Iris pigment epithelial cell (primary cell): ENCODE results near the gene FOSL2.

Experiments
- DNase-seq: peaks from one replicate; pipeline ENCODE4 v3.0.0-alpha.2; 2011; ENCODE audit warnings: low read depth

FOSL2 gene

DNA sequence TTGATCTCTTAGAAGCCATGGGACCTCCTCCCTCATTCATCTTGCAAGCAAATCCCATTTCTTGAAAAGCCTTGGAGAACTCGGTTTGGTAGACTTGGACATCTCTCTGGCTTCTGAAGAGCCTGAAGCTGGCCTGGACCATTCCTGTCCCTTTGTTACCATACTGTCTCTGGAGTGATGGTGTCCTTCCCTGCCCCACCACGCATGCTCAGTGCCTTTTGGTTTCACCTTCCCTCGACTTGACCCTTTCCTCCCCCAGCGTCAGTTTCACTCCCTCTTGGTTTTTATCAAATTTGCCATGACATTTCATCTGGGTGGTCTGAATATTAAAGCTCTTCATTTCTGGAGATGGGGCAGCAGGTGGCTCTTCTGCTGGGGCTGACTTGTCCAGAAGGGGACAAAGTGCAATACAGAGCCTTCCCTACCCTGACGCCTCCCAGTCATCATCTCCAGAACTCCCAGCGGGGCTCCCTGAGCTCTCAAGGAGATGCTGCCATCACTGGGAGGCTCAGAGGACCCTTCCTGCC is 20.0 kb downstream of the FOSL2 start:
- no peak for DNase-seq

DNA sequence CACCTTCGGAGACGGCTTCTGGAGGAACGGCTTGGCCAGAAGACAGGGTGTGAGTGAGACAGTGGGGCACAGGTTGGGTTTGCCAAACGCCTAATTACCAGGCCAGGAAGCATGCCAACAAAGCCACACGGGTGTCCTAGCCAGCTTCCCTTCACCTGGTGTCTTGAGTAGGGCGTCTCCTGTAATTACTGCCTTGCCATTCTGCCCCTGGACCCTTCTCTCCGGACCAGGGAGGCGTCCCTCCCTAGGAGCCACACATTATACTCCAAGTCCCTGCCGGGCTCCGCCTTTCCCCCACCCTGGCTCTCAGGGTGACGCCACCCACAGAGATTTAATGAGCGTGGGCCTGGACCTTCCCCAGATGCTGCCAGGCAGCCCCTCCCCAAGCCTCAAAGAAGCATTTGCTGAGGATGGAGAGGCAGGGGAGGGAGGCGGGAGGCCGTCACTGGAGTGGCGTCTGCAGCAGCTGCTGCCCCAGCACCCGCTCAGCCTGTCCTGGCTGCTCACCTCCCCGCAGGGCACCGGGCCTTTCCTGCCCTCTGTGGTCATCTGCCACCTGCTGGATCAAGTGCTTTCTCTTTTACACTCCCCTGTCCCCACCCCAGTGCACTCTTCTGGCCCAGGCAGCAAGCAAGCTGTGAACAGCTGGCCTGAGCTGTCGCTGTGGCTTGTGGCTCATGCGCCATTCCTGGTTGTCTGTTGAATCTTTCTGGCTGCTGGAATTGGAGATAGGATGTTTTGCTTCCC is 20.7 kb downstream of the FOSL2 start:
- DNase-seq = no peak

DNA sequence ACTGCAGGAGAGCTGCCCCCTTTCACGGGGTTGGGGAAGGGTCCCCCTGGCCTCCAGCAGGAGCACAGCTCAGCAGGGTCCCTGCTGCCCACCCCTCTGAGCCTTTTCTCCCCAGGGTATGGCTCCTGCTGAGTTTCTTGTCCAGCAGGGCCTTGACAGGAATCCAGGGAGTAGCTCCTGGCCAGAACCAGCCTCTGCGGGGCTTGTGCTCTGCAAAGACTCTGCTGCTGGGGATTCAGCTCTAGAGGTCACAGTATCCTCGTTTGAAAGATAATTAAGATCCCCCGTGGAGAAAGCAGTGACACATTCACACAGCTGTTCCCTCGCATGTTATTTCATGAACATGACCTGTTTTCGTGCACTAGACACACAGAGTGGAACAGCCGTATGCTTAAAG is 21.2 kb downstream of the FOSL2 start:
- no peak for DNase-seq

DNA sequence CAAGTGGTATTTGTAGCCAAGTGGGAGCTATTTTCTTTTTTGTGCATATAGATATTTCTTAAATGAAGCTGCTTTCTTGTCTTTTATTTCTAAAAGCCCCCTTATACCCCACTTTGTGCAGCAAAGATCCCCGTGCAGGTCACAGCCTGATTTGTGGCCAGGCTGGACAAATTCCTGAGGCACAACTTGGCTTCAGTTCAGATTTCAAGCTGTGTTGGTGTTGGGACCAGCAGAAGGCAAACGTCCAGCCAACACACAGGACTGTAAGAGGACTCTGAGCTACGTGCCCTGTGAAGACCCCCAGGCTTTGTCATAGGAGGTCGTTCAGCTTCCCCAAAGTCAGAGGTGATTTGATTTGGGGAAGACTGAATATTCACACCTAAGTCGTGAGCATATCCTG is 21.9 kb downstream of the FOSL2 start:
- DNase-seq = no peak

DNA sequence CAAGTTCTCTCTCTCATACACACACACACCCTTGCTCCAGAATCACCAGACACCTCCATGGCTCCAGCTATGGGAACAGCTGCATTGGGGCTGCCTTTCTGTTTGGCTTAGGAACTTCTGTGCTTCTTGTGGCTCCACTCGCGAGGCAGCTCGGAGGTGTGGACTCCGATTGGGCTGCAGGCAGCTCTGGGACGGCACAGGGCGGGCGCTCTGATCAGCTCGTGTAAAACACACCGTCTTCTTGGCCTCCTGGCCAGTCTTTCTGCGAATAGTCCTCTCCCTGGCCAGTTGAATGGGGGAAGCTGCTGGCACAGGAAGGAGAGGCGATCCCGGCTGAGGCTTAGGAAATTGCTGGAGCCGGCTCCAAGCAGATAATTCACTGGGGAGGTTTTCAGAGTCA is 22.4 kb downstream of the FOSL2 start:
- no peak for DNase-seq

DNA sequence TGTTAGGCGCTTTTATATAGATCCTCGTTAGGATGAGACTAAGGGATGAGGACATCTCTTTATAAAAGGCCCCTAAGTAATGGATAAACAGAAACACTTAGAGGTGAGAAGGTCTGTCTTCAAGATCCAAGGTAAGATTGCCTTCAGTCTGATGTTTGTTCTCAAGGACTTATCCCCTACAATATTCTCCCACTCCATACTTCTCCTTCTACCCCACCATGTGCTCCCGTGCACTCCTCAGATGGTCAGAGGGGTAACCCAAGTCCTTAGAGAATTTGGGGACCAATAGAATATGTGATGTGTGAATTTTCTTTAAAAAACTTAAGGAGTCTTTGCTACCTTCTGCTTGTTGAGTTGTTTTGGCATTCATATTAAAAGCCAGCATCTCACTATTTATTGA is 23.1 kb downstream of the FOSL2 start:
- DNase-seq = no peak

DNA sequence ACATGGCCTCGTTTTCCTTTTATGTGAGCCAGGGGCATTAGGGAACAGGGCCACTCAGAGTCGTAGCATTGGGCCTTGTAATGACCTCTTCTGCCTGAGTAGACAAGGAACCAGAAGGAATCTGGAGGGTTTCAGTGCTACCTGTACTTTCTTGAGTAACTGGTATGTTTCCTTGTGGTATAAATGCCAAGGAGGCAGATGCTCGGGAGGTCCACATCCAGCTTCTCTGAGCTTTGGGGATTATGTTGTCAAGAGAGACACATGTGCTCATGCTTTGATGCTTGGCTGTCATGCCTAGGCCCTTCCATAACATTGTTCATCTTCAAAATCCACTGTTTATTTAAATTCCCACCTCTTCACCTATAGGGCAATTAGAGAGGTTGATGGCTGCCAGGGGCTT is 26.3 kb downstream of the FOSL2 start:
- DNase-seq = no peak

DNA sequence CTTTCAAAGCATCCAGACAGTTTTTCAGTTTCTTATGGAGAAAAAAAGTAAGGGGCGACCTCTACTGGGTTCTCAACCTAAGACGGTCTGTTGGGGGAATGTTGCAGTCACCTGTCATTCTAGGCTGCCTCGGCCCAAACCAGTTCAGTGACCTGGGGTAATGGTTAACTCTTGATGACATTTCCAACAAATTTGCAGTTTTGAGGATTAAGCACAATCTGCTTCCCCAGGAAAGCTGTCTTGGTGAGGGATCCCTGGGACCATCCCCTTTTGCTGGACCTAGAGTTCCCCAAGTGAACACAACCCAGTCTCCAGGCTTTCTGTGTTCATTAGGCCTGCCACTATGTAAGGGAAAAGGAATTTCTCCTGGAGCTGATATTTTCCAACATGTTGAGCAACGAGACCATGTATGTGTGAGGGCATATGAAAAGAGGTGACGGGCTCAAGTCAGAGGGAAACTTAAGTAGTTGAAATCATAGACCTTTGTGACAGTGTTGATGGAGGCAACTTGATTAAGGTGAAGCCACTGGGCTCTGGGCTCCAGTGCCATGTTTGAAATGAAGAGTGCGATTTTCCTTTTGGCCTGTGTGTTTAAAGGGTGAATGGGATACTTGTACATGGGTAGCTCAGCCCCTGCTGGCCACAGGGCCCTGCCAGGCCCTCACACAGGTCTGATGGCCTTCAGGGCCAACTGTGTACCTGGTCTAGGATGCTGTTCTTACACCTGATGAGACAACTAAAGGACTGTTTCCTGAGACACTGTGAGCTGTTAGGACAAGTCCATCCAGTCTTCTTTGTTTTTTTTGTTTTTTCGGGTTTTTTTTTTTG is 27.0 kb downstream of the FOSL2 start:
- no peak for DNase-seq

DNA sequence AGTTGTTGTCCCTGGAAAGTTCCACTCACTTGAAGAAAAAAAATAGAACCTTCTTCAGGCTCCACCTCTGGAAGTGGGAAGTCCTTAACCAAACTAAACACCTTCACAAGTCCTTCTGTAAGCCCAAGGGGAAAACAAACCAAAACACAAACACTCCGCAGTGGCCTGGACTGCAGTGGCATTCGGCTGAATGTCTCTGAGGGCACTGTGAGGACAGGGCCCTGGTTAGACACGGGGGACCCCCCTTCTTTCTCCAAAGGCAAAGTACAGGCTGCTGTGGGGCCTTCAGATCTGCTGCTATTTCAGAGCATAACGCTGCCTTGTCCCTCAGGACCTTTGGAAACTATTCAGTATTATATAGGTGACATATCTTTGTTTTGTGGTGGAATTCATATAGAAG is 28.1 kb downstream of the FOSL2 start:
- DNase-seq = no peak

DNA sequence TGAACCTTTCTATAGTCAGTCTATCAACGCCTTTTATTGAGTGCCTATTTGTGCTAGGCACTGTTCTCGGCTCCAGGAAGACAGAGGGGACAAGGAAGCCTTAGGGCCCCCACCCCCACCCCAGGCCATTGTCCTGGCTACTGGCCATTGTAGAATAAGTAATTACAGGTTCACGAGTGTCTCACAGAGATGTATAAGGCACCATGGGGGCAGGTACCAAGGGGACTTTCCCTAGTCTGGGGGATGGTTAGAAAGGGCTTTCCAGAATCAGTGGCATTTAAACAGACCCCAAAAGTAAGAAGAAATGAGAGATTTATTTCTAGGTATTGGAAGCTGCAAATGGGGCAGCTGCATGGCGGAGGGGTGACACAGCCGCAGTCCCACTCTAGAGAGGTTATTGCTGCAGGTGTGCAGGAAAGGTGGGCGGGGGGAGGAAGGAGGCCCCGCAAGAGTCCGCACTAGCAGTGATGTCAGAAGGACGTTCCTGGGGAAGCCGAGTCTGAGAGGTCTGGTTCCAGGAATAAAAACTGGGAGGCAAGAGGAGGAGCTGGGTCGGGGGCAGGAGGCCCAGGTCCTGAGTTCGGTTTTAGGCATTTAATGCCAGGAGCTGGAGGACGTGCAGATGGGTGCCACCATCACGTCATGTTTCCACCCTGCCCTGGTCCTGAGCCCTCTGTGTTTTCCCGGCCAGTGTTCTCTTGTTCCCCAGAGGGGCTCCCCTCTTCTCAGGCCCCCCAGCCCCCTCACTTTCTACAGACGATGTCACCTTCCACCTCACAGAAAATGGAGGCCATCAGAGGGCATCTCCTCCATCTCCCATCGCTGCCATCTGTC is 30.5 kb downstream of the FOSL2 start:
- no peak for DNase-seq

DNA sequence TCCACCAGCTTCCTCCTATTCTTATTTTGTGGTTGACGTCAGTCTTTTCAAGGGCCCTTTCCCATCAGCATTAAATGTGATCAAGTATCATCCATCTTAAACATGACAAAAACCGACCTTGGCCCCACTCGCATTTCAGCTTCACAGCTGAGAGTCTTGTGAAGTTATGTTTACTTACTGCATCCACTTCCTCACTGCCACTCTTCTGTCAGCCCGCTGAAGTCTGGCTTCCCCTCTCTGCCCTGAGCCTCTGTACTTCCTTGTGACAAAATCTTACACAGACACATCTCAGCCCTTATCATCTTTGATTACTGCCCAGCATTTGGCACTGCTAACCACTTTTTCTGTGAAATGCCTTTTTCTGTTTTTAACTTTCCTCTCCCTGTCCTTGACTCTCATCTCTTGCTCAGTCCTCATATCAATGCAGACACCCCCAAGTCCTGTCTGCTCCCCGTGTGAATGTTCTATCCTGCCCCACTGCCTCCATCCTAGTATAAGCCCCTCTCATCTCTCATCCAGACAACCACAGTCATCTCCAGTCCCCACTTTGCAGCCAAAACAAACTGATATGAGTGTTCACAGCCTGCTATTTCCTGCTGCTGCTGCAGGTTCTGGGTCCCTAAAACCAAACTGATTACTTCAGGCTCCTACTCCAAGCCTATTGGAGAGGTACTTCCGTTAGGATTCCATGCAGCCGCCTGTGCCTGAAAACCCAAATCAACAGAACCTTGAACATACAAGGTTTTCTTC is 31.4 kb downstream of the FOSL2 start:
- no peak for DNase-seq

DNA sequence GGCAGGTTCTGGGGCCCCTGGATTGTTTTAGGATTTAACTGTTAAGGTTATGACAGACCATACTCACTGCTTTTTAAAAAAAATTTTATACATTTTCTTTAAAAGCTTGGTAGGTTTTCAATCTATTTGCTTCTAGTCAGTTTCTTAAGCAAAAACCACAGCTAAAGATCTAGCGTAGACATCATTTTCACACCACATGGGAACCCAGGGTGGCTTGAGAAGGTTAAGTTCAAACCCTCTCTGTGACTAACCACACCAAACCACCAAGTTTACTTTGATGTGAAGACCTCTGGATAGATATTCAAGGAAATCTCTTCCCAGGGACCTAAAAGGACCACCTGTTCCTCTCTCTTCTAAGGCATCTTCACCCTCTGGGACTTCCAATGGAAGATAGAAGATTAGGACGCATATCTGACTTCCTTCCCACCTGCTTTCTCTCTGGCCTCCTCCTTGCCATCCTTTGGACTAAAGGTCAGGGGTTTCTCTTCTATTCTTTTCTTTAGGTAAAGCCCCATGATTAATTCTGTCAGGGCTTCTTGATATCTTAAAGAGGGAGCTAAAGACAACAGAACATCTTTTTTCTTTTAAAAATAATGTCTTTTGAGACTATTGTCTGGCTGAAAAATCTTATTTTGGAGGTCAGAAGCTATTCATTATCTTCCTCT is 32.3 kb downstream of the FOSL2 start:
- no peak for DNase-seq

DNA sequence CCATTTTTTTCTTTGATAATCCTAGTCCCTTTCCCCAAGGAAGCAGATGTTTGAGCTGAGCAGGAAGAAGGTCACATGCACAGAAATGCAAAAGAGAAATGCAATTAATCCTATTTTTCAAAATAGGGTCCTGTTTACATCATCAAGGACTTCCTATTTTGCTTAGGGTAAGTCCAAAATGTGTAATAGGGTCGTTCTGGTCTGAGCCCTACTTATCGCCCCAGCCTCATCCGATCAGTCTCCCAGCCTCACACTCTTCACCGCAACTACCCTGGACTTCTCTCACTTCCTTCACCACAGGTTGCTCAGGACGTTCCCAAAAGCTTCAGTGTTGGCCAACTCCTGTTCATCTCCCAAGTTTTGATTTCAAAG is 32.8 kb downstream of the FOSL2 start:
- DNase-seq = no peak

DNA sequence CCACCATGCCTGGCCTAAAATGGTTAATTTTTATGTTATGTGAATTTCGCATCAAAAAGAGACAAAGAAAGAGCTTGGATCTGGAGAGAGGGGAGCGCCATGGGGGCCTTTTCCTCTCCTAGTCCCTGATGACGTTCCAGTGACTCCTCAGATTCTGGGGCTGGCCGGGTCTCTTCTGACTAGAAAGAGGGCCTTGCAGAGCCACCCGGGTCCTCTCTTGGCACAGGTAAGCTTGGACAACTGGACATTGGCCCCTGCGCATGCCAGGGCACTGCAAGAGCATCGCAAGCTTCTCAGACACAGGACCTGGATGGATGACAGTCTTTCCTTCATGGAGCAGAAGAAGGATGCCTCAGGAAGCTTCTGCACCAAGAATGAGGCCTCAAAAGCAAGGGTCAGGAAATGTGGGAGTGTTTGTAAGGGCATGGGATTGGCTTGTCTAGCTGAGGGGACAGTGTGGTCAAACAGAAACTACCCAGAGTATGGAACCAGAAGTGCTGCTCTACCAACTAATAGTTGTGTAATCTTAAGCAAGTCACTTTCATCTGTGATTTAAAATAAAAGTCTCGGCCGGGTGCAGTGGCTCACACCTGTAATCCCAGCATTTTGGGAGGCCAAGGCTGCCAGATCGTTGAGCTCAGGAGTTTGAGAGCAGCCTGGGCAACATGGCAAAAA is 35.2 kb downstream of the FOSL2 start:
- no peak for DNase-seq

DNA sequence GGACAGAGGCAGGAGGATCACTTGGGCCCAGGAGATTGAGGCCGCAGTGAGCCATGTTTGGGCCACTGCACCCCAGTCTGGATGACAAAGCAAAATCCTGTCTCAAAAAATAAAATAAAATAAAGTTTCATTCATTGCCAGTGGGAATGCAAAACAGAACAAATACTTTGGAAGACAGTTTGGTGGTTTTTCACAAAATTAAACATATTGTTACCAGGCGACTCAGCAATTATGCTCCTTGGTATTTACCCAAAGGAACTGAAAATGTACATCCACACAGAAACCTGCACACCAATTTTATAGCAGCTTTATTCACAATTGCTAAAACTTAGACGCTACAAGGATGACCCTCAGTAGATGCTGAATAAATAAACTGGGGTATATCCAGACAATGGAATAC is 35.8 kb downstream of the FOSL2 start:
- no peak for DNase-seq

DNA sequence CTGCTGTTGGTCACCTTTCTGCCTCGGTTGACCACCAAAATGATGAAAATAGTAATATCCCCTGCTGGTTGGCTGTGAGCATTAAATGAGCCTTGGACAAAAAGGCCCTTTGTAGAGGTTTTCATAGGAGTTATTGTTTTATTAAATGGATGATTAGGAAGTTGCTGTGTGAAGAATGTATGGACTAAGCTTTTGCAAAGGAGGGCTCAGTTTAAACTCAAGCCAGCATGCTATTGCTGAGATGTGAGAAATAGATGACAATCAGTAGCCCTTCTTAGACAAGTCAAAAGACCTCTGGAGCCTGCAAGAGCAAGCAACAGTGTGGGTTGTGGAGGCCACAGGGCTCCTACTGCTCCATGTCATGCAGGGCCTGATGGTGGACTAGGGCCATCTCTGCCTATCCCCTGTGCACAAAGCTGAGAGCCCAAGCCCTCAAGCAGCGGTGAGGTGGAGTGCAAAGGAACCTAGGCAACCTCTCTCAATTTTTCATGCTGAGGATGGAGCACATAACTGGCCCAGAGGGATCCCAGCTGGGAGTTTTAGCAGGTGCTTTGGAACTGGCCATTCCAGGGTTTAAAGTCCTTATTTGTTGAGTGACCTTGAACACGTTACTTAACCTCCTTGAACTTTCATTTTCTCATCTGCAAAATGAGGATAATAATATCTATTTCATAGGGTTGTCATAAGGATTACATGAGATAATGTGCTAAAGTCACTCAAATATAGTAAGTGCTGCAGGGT is 37.1 kb downstream of the FOSL2 start:
- DNase-seq = no peak

DNA sequence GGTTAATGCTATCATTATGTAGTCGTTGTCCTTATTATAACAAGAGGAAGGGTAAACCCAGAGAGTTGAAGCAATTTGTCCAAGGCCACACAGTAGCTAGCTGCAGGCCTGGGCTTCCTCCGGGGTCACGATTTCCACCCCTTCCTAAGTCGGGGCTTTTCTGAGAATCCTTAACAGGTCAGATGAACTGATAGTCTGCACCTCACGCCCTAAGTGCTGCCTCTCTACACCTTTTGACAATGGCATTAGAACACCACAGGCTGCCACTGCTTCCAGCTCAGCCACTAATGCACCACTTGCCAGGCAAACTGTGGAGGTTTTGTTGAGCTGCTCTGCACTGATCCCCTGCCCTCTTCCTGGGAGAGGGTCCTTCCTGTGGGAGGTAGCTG is 37.7 kb downstream of the FOSL2 start:
- no peak for DNase-seq

DNA sequence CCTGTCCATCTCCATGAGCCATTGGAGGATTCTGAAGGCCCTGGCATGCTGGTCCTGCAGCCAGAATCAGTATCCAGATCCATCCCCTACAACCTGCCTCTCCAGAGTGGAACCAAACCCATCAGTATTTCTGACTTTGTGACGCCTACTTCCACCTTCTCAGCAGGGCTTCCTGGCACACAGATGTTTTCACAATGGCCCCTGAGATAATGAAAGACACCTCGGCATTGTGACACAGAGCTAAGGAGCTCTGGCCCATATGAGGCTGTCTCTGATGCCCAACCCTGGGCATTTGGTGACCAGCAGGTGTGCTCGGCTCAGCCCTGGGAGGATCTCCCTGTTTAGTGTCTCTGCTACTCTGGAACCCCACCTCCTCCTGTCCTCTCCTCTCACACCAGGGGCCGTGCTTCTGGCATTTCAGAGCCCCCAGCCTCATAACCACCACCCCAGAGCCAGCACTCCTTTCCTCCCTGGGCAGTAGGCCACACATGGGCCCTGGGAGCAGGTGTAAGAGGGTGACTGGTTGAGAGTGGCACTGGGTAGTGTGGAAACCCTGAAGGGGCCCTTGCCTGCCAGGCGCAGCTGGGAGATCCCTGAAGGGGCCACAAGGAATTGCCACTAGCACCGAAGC is 38.2 kb downstream of the FOSL2 start:
- no peak for DNase-seq

DNA sequence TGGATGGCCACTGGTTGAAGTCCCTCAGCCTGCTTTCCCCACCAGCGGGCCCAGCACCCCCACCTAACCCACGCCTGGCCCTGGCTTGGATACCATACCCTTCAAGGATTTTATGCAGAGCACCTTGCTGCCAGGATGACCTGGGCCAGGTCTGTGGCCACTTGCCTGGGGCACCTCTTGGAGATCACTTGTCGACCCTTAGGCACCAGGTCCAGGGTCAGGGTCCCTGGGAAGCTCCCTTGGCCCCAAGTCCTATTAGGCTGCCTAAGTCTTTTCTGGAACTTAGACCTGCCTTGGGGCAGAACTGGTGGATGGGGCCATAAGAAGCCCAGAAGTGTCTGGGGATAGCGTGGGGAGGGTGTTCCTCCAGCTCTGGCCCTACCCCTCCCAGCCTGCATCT is 39.1 kb downstream of the FOSL2 start:
- DNase-seq = no peak

DNA sequence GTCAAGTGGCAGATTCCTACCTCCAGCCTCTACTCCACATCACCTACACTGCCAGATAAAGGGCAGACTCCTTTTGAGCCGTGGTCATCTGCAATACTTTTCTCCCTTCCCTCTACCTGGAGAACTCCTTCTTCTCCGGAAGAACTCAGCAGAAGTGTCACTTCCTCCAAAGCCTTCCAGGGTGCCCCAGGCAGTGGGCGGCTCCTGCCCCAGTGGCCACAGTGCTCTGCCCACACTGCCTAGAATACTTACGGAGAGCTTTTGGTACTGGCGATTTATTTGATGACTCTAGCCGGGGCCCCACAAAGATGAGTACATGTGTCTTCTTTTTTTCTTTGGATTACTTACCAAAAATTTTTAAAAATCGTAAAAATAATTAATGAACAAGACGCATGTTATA is 39.7 kb downstream of the FOSL2 start:
- no peak for DNase-seq
